Measurements from ENCODE around the gene MSI2.

MSI2 gene

GRCh38 chr17:57523926-57524632 lies 267.8 kb downstream of the MSI2 start:
- WGBS (ENCODE audit: insufficient coverage, insufficient read length), result no CpG with 5 or more reads among the region's 7 CpGs
- peaks cover 6% of the 10 kb centered on the region for H3K4me1 ChIP-seq (ENCODE audit: control insufficient read depth, insufficient read depth, low read length)
- H3K27ac ChIP-seq (ENCODE audit: low read length), result no peak overlapping the region
- no peaks in the 10 kb centered on the region for H3K27me3 ChIP-seq (ENCODE audit: control insufficient read depth, insufficient read depth, low read length)
- DNase-seq (ENCODE audit: low read depth, low spot score), result no peak
- no peak overlapping the region for H3K4me3 ChIP-seq (ENCODE audit: low read length)
- no peaks in the 10 kb centered on the region for H3K9me3 ChIP-seq (ENCODE audit: control insufficient read depth, insufficient read depth, low read length)
- no peaks in the 10 kb centered on the region for H3K36me3 ChIP-seq (ENCODE audit: control insufficient read depth, insufficient read depth, low read length)

GRCh38 chr17:57524839-57525568 lies 268.7 kb downstream of the MSI2 start:
- no peaks in the 10 kb centered on the region for H3K27me3 ChIP-seq (ENCODE audit: control insufficient read depth, insufficient read depth, low read length)
- H3K36me3 ChIP-seq (ENCODE audit: control insufficient read depth, insufficient read depth, low read length), result no peaks in the 10 kb centered on the region
- H3K9me3 ChIP-seq (ENCODE audit: control insufficient read depth, insufficient read depth, low read length), result no peaks in the 10 kb centered on the region
- H3K4me1 ChIP-seq (ENCODE audit: control insufficient read depth, insufficient read depth, low read length), result peaks cover 7% of the 10 kb centered on the region
- H3K27ac ChIP-seq (ENCODE audit: low read length), result no peak overlapping the region
- no CpG with 5 or more reads among the region's 4 CpGs for WGBS (ENCODE audit: insufficient coverage, insufficient read length)
- no peak overlapping the region for H3K4me3 ChIP-seq (ENCODE audit: low read length)
- no peak for DNase-seq (ENCODE audit: low read depth, low spot score)

GRCh38 chr17:57527221-57528057 lies 271.1 kb downstream of the MSI2 start:
- H3K4me1 ChIP-seq (ENCODE audit: control insufficient read depth, insufficient read depth, low read length), result peaks cover 9% of the 10 kb centered on the region
- no peak overlapping the region for H3K27ac ChIP-seq (ENCODE audit: low read length)
- DNase-seq (ENCODE audit: low read depth, low spot score), result no peak
- WGBS (ENCODE audit: insufficient coverage, insufficient read length), result no CpG with 5 or more reads among the region's 15 CpGs
- no peaks in the 10 kb centered on the region for H3K27me3 ChIP-seq (ENCODE audit: control insufficient read depth, insufficient read depth, low read length)
- H3K9me3 ChIP-seq (ENCODE audit: control insufficient read depth, insufficient read depth, low read length), result no peaks in the 10 kb centered on the region
- H3K4me3 ChIP-seq (ENCODE audit: low read length), result no peak overlapping the region
- no peaks in the 10 kb centered on the region; the same call in 1 of the 2 replicates for H3K36me3 ChIP-seq (ENCODE audit: control insufficient read depth, insufficient read depth, low read length)

- Histone ChIP-seq H3K36me3 (ENCODE audit: control insufficient read depth, insufficient read depth, low read length) (no peaks in the 10 kb centered on the region; the same call in 1 of the 2 replicates), H3K4me3 (ENCODE audit: low read length) (no peak overlapping the region), H3K27ac (ENCODE audit: low read length) (no peak overlapping the region), H3K4me1 (ENCODE audit: control insufficient read depth, insufficient read depth, low read length) (peaks cover 9% of the 10 kb centered on the region), H3K9me3 (ENCODE audit: control insufficient read depth, insufficient read depth, low read length) (no peaks in the 10 kb centered on the region), H3K27me3 (ENCODE audit: control insufficient read depth, insufficient read depth, low read length) (no peaks in the 10 kb centered on the region)
- no peak for DNase-seq (ENCODE audit: low read depth, low spot score)
- no CpG with 5 or more reads among the region's 7 CpGs for WGBS (ENCODE audit: insufficient coverage, insufficient read length)
These were observed 271.7 kb downstream of the MSI2 start for GRCh38 chr17:57528058-57528451.

GRCh38 chr17:57530026-57530425 lies 273.7 kb downstream of the MSI2 start:
- Histone ChIP-seq H3K27ac (ENCODE audit: low read length) (no peak overlapping the region), H3K27me3 (ENCODE audit: control insufficient read depth, insufficient read depth, low read length) (no peaks in the 10 kb centered on the region), H3K36me3 (ENCODE audit: control insufficient read depth, insufficient read depth, low read length) (no peaks in the 10 kb centered on the region; the same call in 1 of the 2 replicates), H3K4me1 (ENCODE audit: control insufficient read depth, insufficient read depth, low read length) (peaks cover 8% of the 10 kb centered on the region), H3K9me3 (ENCODE audit: control insufficient read depth, insufficient read depth, low read length) (no peaks in the 10 kb centered on the region), H3K4me3 (ENCODE audit: low read length) (no peak overlapping the region)
- no peak for DNase-seq (ENCODE audit: low read depth, low spot score)
- no CpG with 5 or more reads among the region's 3 CpGs for WGBS (ENCODE audit: insufficient coverage, insufficient read length)

- no CpG with 5 or more reads among the region's 4 CpGs for WGBS (ENCODE audit: insufficient coverage, insufficient read length)
- H3K36me3 ChIP-seq (ENCODE audit: control insufficient read depth, insufficient read depth, low read length), result no peaks in the 10 kb centered on the region; the same call in 1 of the 2 replicates
- H3K27me3 ChIP-seq (ENCODE audit: control insufficient read depth, insufficient read depth, low read length), result no peaks in the 10 kb centered on the region
- H3K27ac ChIP-seq (ENCODE audit: low read length), result no peak overlapping the region
- DNase-seq (ENCODE audit: low read depth, low spot score), result no peak
- H3K4me3 ChIP-seq (ENCODE audit: low read length), result no peak overlapping the region
- H3K9me3 ChIP-seq (ENCODE audit: control insufficient read depth, insufficient read depth, low read length), result no peaks in the 10 kb centered on the region
- peaks cover 8% of the 10 kb centered on the region for H3K4me1 ChIP-seq (ENCODE audit: control insufficient read depth, insufficient read depth, low read length)
These were observed 274.2 kb downstream of the MSI2 start for GRCh38 chr17:57530508-57530907.

GRCh38 chr17:57531078-57531477 lies 274.8 kb downstream of the MSI2 start:
- no peak overlapping the region for H3K27ac ChIP-seq (ENCODE audit: low read length)
- H3K4me1 ChIP-seq (ENCODE audit: control insufficient read depth, insufficient read depth, low read length), result peaks cover 8% of the 10 kb centered on the region
- H3K36me3 ChIP-seq (ENCODE audit: control insufficient read depth, insufficient read depth, low read length), result no peaks in the 10 kb centered on the region; the same call in 1 of the 2 replicates
- H3K27me3 ChIP-seq (ENCODE audit: control insufficient read depth, insufficient read depth, low read length), result no peaks in the 10 kb centered on the region
- no CpG with 5 or more reads among the region's 7 CpGs for WGBS (ENCODE audit: insufficient coverage, insufficient read length)
- no peaks in the 10 kb centered on the region for H3K9me3 ChIP-seq (ENCODE audit: control insufficient read depth, insufficient read depth, low read length)
- H3K4me3 ChIP-seq (ENCODE audit: low read length), result no peak overlapping the region
- no peak for DNase-seq (ENCODE audit: low read depth, low spot score)

- WGBS (ENCODE audit: insufficient coverage, insufficient read length), result no CpG with 5 or more reads among the region's 19 CpGs
- H3K4me1 ChIP-seq (ENCODE audit: control insufficient read depth, insufficient read depth, low read length), result peaks cover 8% of the 10 kb centered on the region
- no peaks in the 10 kb centered on the region for H3K27me3 ChIP-seq (ENCODE audit: control insufficient read depth, insufficient read depth, low read length)
- no peaks in the 10 kb centered on the region; the same call in 1 of the 2 replicates for H3K36me3 ChIP-seq (ENCODE audit: control insufficient read depth, insufficient read depth, low read length)
- H3K4me3 ChIP-seq (ENCODE audit: low read length), result no peak overlapping the region
- no peak overlapping the region for H3K27ac ChIP-seq (ENCODE audit: low read length)
- no peak for DNase-seq (ENCODE audit: low read depth, low spot score)
- no peaks in the 10 kb centered on the region for H3K9me3 ChIP-seq (ENCODE audit: control insufficient read depth, insufficient read depth, low read length)
These were observed 275.6 kb downstream of the MSI2 start for GRCh38 chr17:57531648-57532504.

- H3K4me1 ChIP-seq (ENCODE audit: control insufficient read depth, insufficient read depth, low read length), result peaks cover 6% of the 10 kb centered on the region
- no peak overlapping the region for H3K4me3 ChIP-seq (ENCODE audit: low read length)
- no CpG with 5 or more reads among the region's 6 CpGs for WGBS (ENCODE audit: insufficient coverage, insufficient read length)
- H3K27ac ChIP-seq (ENCODE audit: low read length), result no peak overlapping the region
- H3K27me3 ChIP-seq (ENCODE audit: control insufficient read depth, insufficient read depth, low read length), result no peaks in the 10 kb centered on the region
- DNase-seq (ENCODE audit: low read depth, low spot score), result no peak
- no peaks in the 10 kb centered on the region for H3K9me3 ChIP-seq (ENCODE audit: control insufficient read depth, insufficient read depth, low read length)
- no peaks in the 10 kb centered on the region; the same call in 1 of the 2 replicates for H3K36me3 ChIP-seq (ENCODE audit: control insufficient read depth, insufficient read depth, low read length)
These were observed 276.2 kb downstream of the MSI2 start for GRCh38 chr17:57532556-57532955.
